Measurements from ENCODE around the gene MSN.

The MSN gene

GRCh38 chrX:65745427-65745826 is 78.0 kb downstream of the MSN start:
- H3K27ac ChIP-seq: no peak overlapping the region
- in situ Hi-C loops (cut with HindIII; ENCODE audit: low pct_ligation_motif_present, low sequenced_read_pairs): no loop called here
- no peak for DNase-seq
- no peaks in the 10 kb centered on the region for H3K27me3 ChIP-seq (replicated peaks)
- H3K4me3 ChIP-seq (ENCODE audit: low read depth, low read length): no peak overlapping the region
- no peak for TF ChIP-seq CTCF (IDR thresholded peaks at IDR 0.05; ENCODE audit: low read depth, low read length, missing control alignments)
- H3K36me3 ChIP-seq (replicated peaks): peaks cover 8% of the 10 kb centered on the region

GRCh38 chrX:65745992-65746391 is 78.5 kb downstream of the MSN start:
- H3K36me3 ChIP-seq (replicated peaks): peaks cover 7% of the 10 kb centered on the region
- peak; percentile 27 for TF ChIP-seq CTCF (IDR thresholded peaks at IDR 0.05; ENCODE audit: low read depth, low read length, missing control alignments)
- DNase-seq: no peak
- no peak overlapping the region for H3K4me3 ChIP-seq (ENCODE audit: low read depth, low read length)
- no peak overlapping the region for H3K27ac ChIP-seq
- in situ Hi-C loops (cut with HindIII; ENCODE audit: low pct_ligation_motif_present, low sequenced_read_pairs): no loop called here
- H3K27me3 ChIP-seq (replicated peaks): no peaks in the 10 kb centered on the region

DNA sequence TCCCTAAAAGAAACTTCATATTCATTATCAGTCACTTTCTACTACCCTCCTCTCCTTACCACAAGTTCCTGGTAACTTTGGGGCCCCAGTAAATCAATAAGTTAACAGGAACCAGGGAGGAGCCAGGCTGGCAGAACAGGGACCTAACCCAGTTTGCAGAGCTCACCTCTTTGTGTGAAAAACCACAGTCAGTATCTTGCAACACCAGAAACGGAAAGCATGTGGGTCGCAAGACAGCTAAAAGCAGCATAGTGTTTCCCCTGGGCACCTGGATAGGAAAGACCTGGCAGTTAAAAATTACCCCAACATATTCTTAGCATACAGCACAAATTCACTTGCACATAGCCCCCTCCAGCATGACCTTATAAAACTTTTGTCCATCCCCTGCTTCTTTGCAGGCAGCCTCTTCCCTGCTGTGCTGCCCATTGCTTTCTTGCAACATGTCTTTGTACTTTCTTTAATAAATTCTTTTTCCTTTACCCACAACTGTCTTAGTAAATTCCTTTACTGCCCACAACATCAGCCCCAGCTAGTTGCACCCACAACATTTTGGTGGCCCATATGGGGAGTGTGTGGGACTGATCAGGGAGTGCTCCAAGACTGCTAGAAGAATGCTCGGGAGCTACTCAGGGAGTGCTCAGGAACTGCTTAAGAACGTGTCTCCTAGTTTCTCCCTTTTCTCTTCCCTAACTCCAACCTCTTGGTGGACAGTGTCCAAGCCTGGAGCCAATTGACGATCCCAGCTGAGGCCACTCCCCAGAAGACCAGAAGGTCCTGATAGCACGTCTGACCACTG is 83.4 kb downstream of the MSN start:
- no peak for DNase-seq
- no peak overlapping the region for H3K27ac ChIP-seq
- in situ Hi-C loops (cut with HindIII; ENCODE audit: low pct_ligation_motif_present, low sequenced_read_pairs): no loop called here

GRCh38 chrX:65751519-65751918 is 84.1 kb downstream of the MSN start:
- in situ Hi-C loops (cut with HindIII; ENCODE audit: low pct_ligation_motif_present, low sequenced_read_pairs): no loop called here
- no peak for DNase-seq
- no peaks in the 10 kb centered on the region for H3K27me3 ChIP-seq (replicated peaks)
- no peaks in the 10 kb centered on the region for H3K36me3 ChIP-seq (replicated peaks)
- no peak for TF ChIP-seq CTCF (IDR thresholded peaks at IDR 0.05; ENCODE audit: low read depth, low read length, missing control alignments)
- H3K4me3 ChIP-seq (ENCODE audit: low read depth, low read length): no peak overlapping the region
- H3K27ac ChIP-seq: no peak overlapping the region

More for the DNA sequence above, 83.4 kb downstream of the MSN start:
- no peaks in the 10 kb centered on the region for H3K27me3 ChIP-seq (replicated peaks)
- no peak overlapping the region for H3K4me3 ChIP-seq (ENCODE audit: low read depth, low read length)
- H3K36me3 ChIP-seq (replicated peaks): no peaks in the 10 kb centered on the region
- TF ChIP-seq CTCF (IDR thresholded peaks at IDR 0.05; ENCODE audit: low read depth, low read length, missing control alignments): no peak

GRCh38 chrX:65752294-65752693 is 84.8 kb downstream of the MSN start:
- TF ChIP-seq CTCF (IDR thresholded peaks at IDR 0.05; ENCODE audit: low read depth, low read length, missing control alignments): no peak
- Histone ChIP-seq H3K36me3 (replicated peaks) (no peaks in the 10 kb centered on the region), H3K27me3 (replicated peaks) (no peaks in the 10 kb centered on the region), H3K4me3 (ENCODE audit: low read depth, low read length) (no peak overlapping the region), H3K27ac (no peak overlapping the region)
- DNase-seq: no peak
- in situ Hi-C loops (cut with HindIII; ENCODE audit: low pct_ligation_motif_present, low sequenced_read_pairs): no loop called here

GRCh38 chrX:65755786-65756185 is 88.3 kb downstream of the MSN start:
- H3K27ac ChIP-seq: no peak overlapping the region
- TF ChIP-seq CTCF (IDR thresholded peaks at IDR 0.05; ENCODE audit: low read depth, low read length, missing control alignments): no peak
- no peaks in the 10 kb centered on the region for H3K27me3 ChIP-seq (replicated peaks)
- no peak overlapping the region for H3K4me3 ChIP-seq (ENCODE audit: low read depth, low read length)
- DNase-seq: no peak
- in situ Hi-C loops (cut with HindIII; ENCODE audit: low pct_ligation_motif_present, low sequenced_read_pairs): no loop called here
- H3K36me3 ChIP-seq (replicated peaks): no peaks in the 10 kb centered on the region
